ENCODE measurements around the gene ANXA10.

DNA sequence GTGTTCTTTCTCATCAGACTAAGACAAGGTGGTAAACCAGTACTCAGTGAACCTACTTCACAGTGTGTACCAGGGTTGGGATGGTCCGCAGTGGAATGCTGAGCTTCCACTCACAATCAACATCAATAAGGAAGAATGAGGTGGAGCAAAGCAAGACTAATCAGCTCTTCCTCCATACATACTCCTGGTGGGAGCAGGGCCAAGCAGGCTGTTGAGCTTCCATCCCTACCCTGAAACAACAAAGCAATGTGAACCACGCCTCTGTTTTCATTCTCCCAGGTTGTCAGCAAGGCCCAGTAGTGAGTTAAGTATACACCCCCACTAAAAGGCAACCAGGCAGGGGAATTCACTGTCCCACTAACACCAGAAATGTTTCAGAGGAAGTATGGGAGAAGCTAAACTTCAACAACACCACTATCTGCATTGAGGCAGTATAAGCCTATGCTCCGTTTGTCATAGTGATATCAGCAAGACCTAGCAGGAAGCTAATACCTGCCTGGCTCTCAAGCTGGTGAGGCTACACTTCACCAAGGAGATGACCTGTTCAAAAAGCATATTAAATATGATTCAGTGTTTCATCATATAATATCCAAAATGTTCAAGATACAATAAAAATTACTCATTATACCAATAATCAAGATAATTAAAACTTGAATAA lies 116.7 kb downstream of the ANXA10 start:
- no peak for TF ChIP-seq MAFK (IDR thresholded peaks at IDR 0.05; ENCODE audit: low read depth, low read length)
- TF ChIP-seq, protein P1, sequence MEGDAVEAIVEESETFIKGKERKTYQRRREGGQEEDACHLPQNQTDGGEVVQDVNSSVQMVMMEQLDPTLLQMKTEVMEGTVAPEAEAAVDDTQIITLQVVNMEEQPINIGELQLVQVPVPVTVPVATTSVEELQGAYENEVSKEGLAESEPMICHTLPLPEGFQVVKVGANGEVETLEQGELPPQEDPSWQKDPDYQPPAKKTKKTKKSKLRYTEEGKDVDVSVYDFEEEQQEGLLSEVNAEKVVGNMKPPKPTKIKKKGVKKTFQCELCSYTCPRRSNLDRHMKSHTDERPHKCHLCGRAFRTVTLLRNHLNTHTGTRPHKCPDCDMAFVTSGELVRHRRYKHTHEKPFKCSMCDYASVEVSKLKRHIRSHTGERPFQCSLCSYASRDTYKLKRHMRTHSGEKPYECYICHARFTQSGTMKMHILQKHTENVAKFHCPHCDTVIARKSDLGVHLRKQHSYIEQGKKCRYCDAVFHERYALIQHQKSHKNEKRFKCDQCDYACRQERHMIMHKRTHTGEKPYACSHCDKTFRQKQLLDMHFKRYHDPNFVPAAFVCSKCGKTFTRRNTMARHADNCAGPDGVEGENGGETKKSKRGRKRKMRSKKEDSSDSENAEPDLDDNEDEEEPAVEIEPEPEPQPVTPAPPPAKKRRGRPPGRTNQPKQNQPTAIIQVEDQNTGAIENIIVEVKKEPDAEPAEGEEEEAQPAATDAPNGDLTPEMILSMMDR (IDR thresholded peaks at IDR 0.05; ENCODE audit: control extremely low read depth in 1 of 3, insufficient read depth in 1 of 3, low read depth in 1 of 3, low read length in 3 of 3), result no peak
- no peak for TF ChIP-seq POLR2AphosphoS5 (IDR thresholded peaks at IDR 0.05; ENCODE audit: low read depth, low read length)
- no peak for TF ChIP-seq BACH1 (IDR thresholded peaks at IDR 0.05; ENCODE audit: low read length)
- no peak for TF ChIP-seq POLR2A (IDR thresholded peaks at IDR 0.05; ENCODE audit: control extremely low read depth in 1 of 2, low read depth in 2 of 2, low read length in 2 of 2)
- TF ChIP-seq, protein P2, sequence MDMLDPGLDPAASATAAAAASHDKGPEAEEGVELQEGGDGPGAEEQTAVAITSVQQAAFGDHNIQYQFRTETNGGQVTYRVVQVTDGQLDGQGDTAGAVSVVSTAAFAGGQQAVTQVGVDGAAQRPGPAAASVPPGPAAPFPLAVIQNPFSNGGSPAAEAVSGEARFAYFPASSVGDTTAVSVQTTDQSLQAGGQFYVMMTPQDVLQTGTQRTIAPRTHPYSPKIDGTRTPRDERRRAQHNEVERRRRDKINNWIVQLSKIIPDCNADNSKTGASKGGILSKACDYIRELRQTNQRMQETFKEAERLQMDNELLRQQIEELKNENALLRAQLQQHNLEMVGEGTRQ (IDR thresholded peaks at IDR 0.05; ENCODE audit: low read length), result no peak
- no peak for TF ChIP-seq YY1 (IDR thresholded peaks at IDR 0.05; ENCODE audit: low read depth, low read length)
- TF ChIP-seq JUND (IDR thresholded peaks at IDR 0.05; ENCODE audit: low read length), result no peak
- TF ChIP-seq RBBP5 (IDR thresholded peaks at IDR 0.05; ENCODE audit: borderline replicate concordance, low read depth, low read length), result no peak
- no peak for TF ChIP-seq CREB1 (IDR thresholded peaks at IDR 0.05)
- TF ChIP-seq, protein P3, sequence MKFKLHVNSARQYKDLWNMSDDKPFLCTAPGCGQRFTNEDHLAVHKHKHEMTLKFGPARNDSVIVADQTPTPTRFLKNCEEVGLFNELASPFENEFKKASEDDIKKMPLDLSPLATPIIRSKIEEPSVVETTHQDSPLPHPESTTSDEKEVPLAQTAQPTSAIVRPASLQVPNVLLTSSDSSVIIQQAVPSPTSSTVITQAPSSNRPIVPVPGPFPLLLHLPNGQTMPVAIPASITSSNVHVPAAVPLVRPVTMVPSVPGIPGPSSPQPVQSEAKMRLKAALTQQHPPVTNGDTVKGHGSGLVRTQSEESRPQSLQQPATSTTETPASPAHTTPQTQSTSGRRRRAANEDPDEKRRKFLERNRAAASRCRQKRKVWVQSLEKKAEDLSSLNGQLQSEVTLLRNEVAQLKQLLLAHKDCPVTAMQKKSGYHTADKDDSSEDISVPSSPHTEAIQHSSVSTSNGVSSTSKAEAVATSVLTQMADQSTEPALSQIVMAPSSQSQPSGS (IDR thresholded peaks at IDR 0.05; ENCODE audit: low read length), result no peak
- TF ChIP-seq SP1 (IDR thresholded peaks at IDR 0.05; ENCODE audit: low read depth, low read length), result no peak
- TF ChIP-seq PHF8 (conservative IDR thresholded peaks at IDR 0.05; ENCODE audit: low read depth, low read length), result no peak

Measured in H1 (cell line).